DMS53 (cell line): ENCODE data around the gene TMEM242.
"Not testable (repeated sequence)": the region's sequence is repeated elsewhere in the genome, so short reads cannot be mapped to it uniquely, and the experiment has no call there.

ENCODE experiments used
- DNase-seq: peaks from one replicate; lab custom pipeline; 2025; lab: John Stamatoyannopoulos, UW

The TMEM242 gene

GRCh38 chr6:157323966-157324300 lies 614 bp upstream of the TMEM242 start:
- DNase-seq, result no peak

GRCh38 chr6:157322792-157323254 lies 496 bp downstream of the TMEM242 start:
- no peak for DNase-seq

- no peak for DNase-seq
Observed at GRCh38 chr6:157316871-157317814, 6.2 kb downstream of the TMEM242 start.

GRCh38 chr6:157314705-157315321 lies 8.5 kb downstream of the TMEM242 start:
- DNase-seq, result no peak

- DNase-seq, result no peak
Observed at GRCh38 chr6:157313531-157314467, 9.5 kb downstream of the TMEM242 start.

GRCh38 chr6:157312757-157313156 lies 10.6 kb downstream of the TMEM242 start:
- no peak for DNase-seq

- DNase-seq, result not testable (repeated sequence)
Observed at GRCh38 chr6:157310693-157311092, 12.6 kb downstream of the TMEM242 start.

- DNase-seq, result no peak
Observed at GRCh38 chr6:157307661-157308060, 15.7 kb downstream of the TMEM242 start.

- no peak for DNase-seq
Observed at GRCh38 chr6:157305670-157306653, 17.4 kb downstream of the TMEM242 start.

- DNase-seq, result no peak
Observed at GRCh38 chr6:157304899-157305663, 18.2 kb downstream of the TMEM242 start.

GRCh38 chr6:157302736-157303135 lies 20.6 kb downstream of the TMEM242 start:
- DNase-seq, result no peak

- no peak for DNase-seq
Observed at GRCh38 chr6:157300436-157300835, 22.9 kb downstream of the TMEM242 start.

GRCh38 chr6:157300006-157300405 lies 23.3 kb downstream of the TMEM242 start:
- DNase-seq, result no peak

GRCh38 chr6:157298216-157298724 lies 25.0 kb downstream of the TMEM242 start:
- no peak for DNase-seq

- DNase-seq, result no peak
Observed at GRCh38 chr6:157294654-157295053, 28.7 kb downstream of the TMEM242 start.

- no peak for DNase-seq
Observed at GRCh38 chr6:157293780-157294179, 29.5 kb downstream of the TMEM242 start.

- DNase-seq, result no peak
Observed at GRCh38 chr6:157292202-157292601, 31.1 kb downstream of the TMEM242 start.

- no peak for DNase-seq
Observed at GRCh38 chr6:157291356-157291755, 32.0 kb downstream of the TMEM242 start.

- DNase-seq, result no peak
Observed at GRCh38 chr6:157290797-157291196, 32.5 kb downstream of the TMEM242 start.

- no peak for DNase-seq
Observed at GRCh38 chr6:157289764-157290163, 33.6 kb downstream of the TMEM242 start.
